HG02943 (cell line): ENCODE measurements around the gene PHKB.
"Not testable (repeated sequence)": the region's sequence is repeated elsewhere in the genome, so short reads cannot be mapped to it uniquely, and the experiment has no call there.

ENCODE experiments used
- ATAC-seq: cut with Tn5 transposase; IDR thresholded peaks from one replicate; pipeline ENCODE4 v1.9.1; 2021; ENCODE audit warnings: mild to moderate bottlenecking, low read depth, moderate library complexity; ENCODE audit not compliant: unreplicated experiment

The PHKB gene

GRCh38 chr16:47554587-47554986, 93.5 kb downstream of the PHKB start:
- ATAC-seq = not testable (repeated sequence)

GRCh38 chr16:47561286-47561685, 100.2 kb downstream of the PHKB start:
- ATAC-seq = no peak

- no peak for ATAC-seq
Observed at GRCh38 chr16:47562366-47562765, 101.2 kb downstream of the PHKB start.

- no peak for ATAC-seq
Observed at GRCh38 chr16:47565454-47565853, 104.3 kb downstream of the PHKB start.

GRCh38 chr16:47567321-47567720, 106.2 kb downstream of the PHKB start:
- ATAC-seq = no peak

GRCh38 chr16:47568351-47568750, 107.2 kb downstream of the PHKB start:
- no peak for ATAC-seq

- ATAC-seq = no peak
Observed at GRCh38 chr16:47571049-47571448, 109.9 kb downstream of the PHKB start.

- no peak for ATAC-seq
Observed at GRCh38 chr16:47571711-47572110, 110.6 kb downstream of the PHKB start.

- ATAC-seq = no peak
Observed at GRCh38 chr16:47574091-47575054, 113.2 kb downstream of the PHKB start.

- no peak for ATAC-seq
Observed at GRCh38 chr16:47577029-47577428, 115.9 kb downstream of the PHKB start.

GRCh38 chr16:47578033-47578432, 116.9 kb downstream of the PHKB start:
- no peak for ATAC-seq

- ATAC-seq = no peak
Observed at GRCh38 chr16:47578573-47578972, 117.4 kb downstream of the PHKB start.

- ATAC-seq = no peak
Observed at GRCh38 chr16:47581114-47581513, 120.0 kb downstream of the PHKB start.

GRCh38 chr16:47584464-47585225, 123.5 kb downstream of the PHKB start:
- ATAC-seq = no peak

- no peak for ATAC-seq
Observed at GRCh38 chr16:47586121-47586520, 125.0 kb downstream of the PHKB start.

GRCh38 chr16:47590472-47590871, 129.3 kb downstream of the PHKB start:
- ATAC-seq = no peak

GRCh38 chr16:47592232-47592631, 131.1 kb downstream of the PHKB start:
- no peak for ATAC-seq

- peak; percentile 72 for ATAC-seq
Observed at GRCh38 chr16:47599512-47599911, 138.4 kb downstream of the PHKB start.

- no peak for ATAC-seq
Observed at GRCh38 chr16:47600376-47600775, 139.2 kb downstream of the PHKB start.

- no peak for ATAC-seq
Observed at GRCh38 chr16:47604306-47604705, 143.2 kb downstream of the PHKB start.

GRCh38 chr16:47611042-47611441, 149.9 kb downstream of the PHKB start:
- ATAC-seq = no peak
